WTC11 (cell line): ENCODE measurements around the gene TMTC1. TPM values are rescaled to one million over a fixed set of nuclear protein-coding genes. Genes with fewer than 3 reads are reported as not detected.

Source experiments
- ATAC-seq: fragments of 200-7000 bp; cut with Tn5 transposase; 2 replicates; pipeline ENCODE4 v1.10.0; 2021; ENCODE audit warnings: mild to moderate bottlenecking, moderate library complexity
- CTCF ChIA-PET: fragments of 300-600 bp; sonication (Branson Sonifier 250); formaldehyde crosslinking; loops from one replicate; lab custom pipeline; 2021; ENCODE audit warnings: antibody characterized with exemption; lab: Charles Lee
- POLR2A ChIA-PET: fragments of 350-600 bp; sonication (Branson Sonifier 250); formaldehyde crosslinking; loops from one replicate; lab custom pipeline; 2021; ENCODE audit warnings: antibody characterized with exemption; lab: Charles Lee
- DNase-seq: peaks from one replicate; pipeline ENCODE4 v3.0.0; 2021; ENCODE audit warnings: low spot score
- H3K27ac Mint-ChIP-seq: 2 replicates; pipeline ENCODE4 v1.8.0; 2021; ENCODE audit warnings: mixed read lengths
- H3K27me3 Mint-ChIP-seq: 2 replicates; pipeline ENCODE4 v1.8.0; 2021; ENCODE audit warnings: low read depth, mild to moderate bottlenecking, moderate library complexity, mixed read lengths
- H3K36me3 Mint-ChIP-seq: 2 replicates; pipeline ENCODE4 v1.8.0; 2021; ENCODE audit warnings: mixed read lengths
- H3K4me1 Mint-ChIP-seq: 2 replicates; pipeline ENCODE4 v1.8.0; 2022; ENCODE audit warnings: mixed read lengths
- H3K4me3 Mint-ChIP-seq: 2 replicates; pipeline ENCODE4 v1.8.0; 2021; ENCODE audit warnings: mild to moderate bottlenecking, moderate library complexity, mixed read lengths
- H3K9me3 Mint-ChIP-seq: 2 replicates; pipeline ENCODE4 v1.8.0; 2021; ENCODE audit warnings: mixed read lengths
- CREM ChIP-seq: sonication (generic); formaldehyde crosslinking; IDR thresholded peaks from 2 replicates; pipeline ENCODE4 v1.8.1; 2022; ENCODE audit warnings: mild to moderate bottlenecking, missing genetic modification reagents, moderate library complexity
- E2F5 ChIP-seq: sonication (generic); formaldehyde crosslinking; IDR thresholded peaks from 2 replicates; pipeline ENCODE4 v1.8.1; 2022; ENCODE audit warnings: mild to moderate bottlenecking, moderate library complexity, missing genetic modification reagents
- GTF2I ChIP-seq: fragments of 250-450 bp; sonication (Bioruptor Pico); conservative IDR thresholded peaks from 2 replicates; pipeline ENCODE4 v1.4.0; 2021; ENCODE audit warnings: mild to moderate bottlenecking
- HMGA2 ChIP-seq: fragments of 250-450 bp; sonication (Bioruptor Pico); IDR thresholded peaks from 2 replicates; pipeline ENCODE4 v1.4.0; 2021; ENCODE audit warnings: mild to moderate bottlenecking, moderate library complexity
- IRF1 ChIP-seq: sonication (generic); formaldehyde crosslinking; IDR thresholded peaks from 2 replicates; pipeline ENCODE4 v1.8.0; 2023; ENCODE audit warnings: missing genetic modification reagents
- KAT7 ChIP-seq: sonication (generic); formaldehyde crosslinking; IDR thresholded peaks from 2 replicates; pipeline ENCODE4 v1.8.1; 2023; ENCODE audit warnings: missing genetic modification reagents, mild to moderate bottlenecking, borderline replicate concordance
- NFATC4 ChIP-seq: fragments of 250-450 bp; sonication (Bioruptor Pico); IDR thresholded peaks from 2 replicates; pipeline ENCODE4 v1.9.0; 2021; ENCODE audit warnings: mild to moderate bottlenecking
- NFYB ChIP-seq: sonication (generic); formaldehyde crosslinking; conservative IDR thresholded peaks from 2 replicates; pipeline ENCODE4 v1.8.0; 2022; ENCODE audit warnings: low read depth, missing genetic modification reagents
- PRRX2 ChIP-seq: fragments of 250-450 bp; sonication (Bioruptor Pico); IDR thresholded peaks from 2 replicates; pipeline ENCODE4 v1.8.0; 2021; ENCODE audit warnings: mild to moderate bottlenecking
- SOX15 ChIP-seq: fragments of 250-450 bp; sonication (Bioruptor Pico); IDR thresholded peaks from 2 replicates; pipeline ENCODE4 v1.9.0; 2021; ENCODE audit warnings: mild to moderate bottlenecking
- ZNF121 ChIP-seq: sonication (generic); formaldehyde crosslinking; IDR thresholded peaks from 2 replicates; pipeline ENCODE4 v1.8.0; 2023; ENCODE audit warnings: missing genetic modification reagents
- ZNF232 ChIP-seq: sonication (generic); formaldehyde crosslinking; IDR thresholded peaks from 2 replicates; pipeline ENCODE4 v1.8.0; 2022; ENCODE audit warnings: mild to moderate bottlenecking, missing genetic modification reagents
- ZNF263 ChIP-seq: sonication (generic); formaldehyde crosslinking; IDR thresholded peaks from 2 replicates; pipeline ENCODE4 v1.8.1; 2022; ENCODE audit warnings: low read depth, mild to moderate bottlenecking, moderate library complexity, missing genetic modification reagents
- ZNF423 ChIP-seq: fragments of 250-450 bp; sonication (Bioruptor Pico); IDR thresholded peaks from 2 replicates; pipeline ENCODE4 v2.1.2; 2022; ENCODE audit warnings: mild to moderate bottlenecking, moderate library complexity
- total RNA-seq: library from RNA; stranded (reverse); gene quantifications from 3 replicates; pipeline ENCODE4 v1.2.3, GENCODE V29; 2021
- TF ChIP-seq, protein P1 (sequence below): sonication (generic); formaldehyde crosslinking; IDR thresholded peaks from 2 replicates; pipeline ENCODE4 v1.8.1; 2022; ENCODE audit warnings: low read depth, mild to moderate bottlenecking, moderate library complexity, missing genetic modification reagents, borderline replicate concordance
- TF ChIP-seq, protein P2 (sequence below): sonication (generic); formaldehyde crosslinking; IDR thresholded peaks from 2 replicates; pipeline ENCODE4 v1.8.1; 2023; ENCODE audit warnings: mild to moderate bottlenecking, missing genetic modification reagents
- TF ChIP-seq, protein P3 (sequence below): sonication (generic); formaldehyde crosslinking; IDR thresholded peaks from 2 replicates; pipeline ENCODE4 v1.8.1; 2023; ENCODE audit warnings: mild to moderate bottlenecking, missing genetic modification reagents
- TF ChIP-seq, protein P4 (sequence below): sonication (generic); formaldehyde crosslinking; IDR thresholded peaks from 2 replicates; pipeline ENCODE4 v1.8.1; 2023; ENCODE audit warnings: mild to moderate bottlenecking, missing genetic modification reagents, moderate library complexity
- TF ChIP-seq, protein P5 (sequence below): sonication (generic); formaldehyde crosslinking; IDR thresholded peaks from 2 replicates; pipeline ENCODE4 v1.8.1; 2023; ENCODE audit warnings: mild to moderate bottlenecking, moderate library complexity, missing genetic modification reagents
- TF ChIP-seq, protein P6 (sequence below): sonication (generic); formaldehyde crosslinking; IDR thresholded peaks from 2 replicates; pipeline ENCODE4 v1.8.1; 2023; ENCODE audit warnings: mild to moderate bottlenecking, missing genetic modification reagents, borderline replicate concordance
- TF ChIP-seq, protein P7 (sequence below): sonication (generic); formaldehyde crosslinking; IDR thresholded peaks from 2 replicates; pipeline ENCODE4 v1.8.1; 2022; ENCODE audit warnings: missing genetic modification reagents, borderline replicate concordance

The TMTC1 gene
- total RNA-seq, 1 experiment from 2014 or later: 17.3 TPM

- TF ChIP-seq, protein P1, sequence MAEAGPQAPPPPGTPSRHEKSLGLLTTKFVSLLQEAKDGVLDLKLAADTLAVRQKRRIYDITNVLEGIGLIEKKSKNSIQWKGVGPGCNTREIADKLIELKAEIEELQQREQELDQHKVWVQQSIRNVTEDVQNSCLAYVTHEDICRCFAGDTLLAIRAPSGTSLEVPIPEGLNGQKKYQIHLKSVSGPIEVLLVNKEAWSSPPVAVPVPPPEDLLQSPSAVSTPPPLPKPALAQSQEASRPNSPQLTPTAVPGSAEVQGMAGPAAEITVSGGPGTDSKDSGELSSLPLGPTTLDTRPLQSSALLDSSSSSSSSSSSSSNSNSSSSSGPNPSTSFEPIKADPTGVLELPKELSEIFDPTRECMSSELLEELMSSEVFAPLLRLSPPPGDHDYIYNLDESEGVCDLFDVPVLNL: no peak
- no peak for TF ChIP-seq NFYB (CRISPR knock-in tag)
- TF ChIP-seq NFATC4: no peak
- no peak for TF ChIP-seq GTF2I (CRISPR knock-in tag)
- no peak for TF ChIP-seq ZNF423 (CRISPR knock-in tag)
- TF ChIP-seq CREM: no peak
- TF ChIP-seq SOX15 (CRISPR knock-in tag): no peak
- no peaks in the 10 kb centered on the region for H3K27me3 Mint-ChIP-seq
- H3K27ac Mint-ChIP-seq: no peak overlapping the region
- H3K4me1 Mint-ChIP-seq: peaks cover 20% of the 10 kb centered on the region
- ChIA-PET CTCF (no interaction called here), POLR2A (no interaction called here)
- H3K36me3 Mint-ChIP-seq: peaks cover 19% of the 10 kb centered on the region
- DNase-seq (no peak), ATAC-seq (no peak)
- H3K9me3 Mint-ChIP-seq: peaks cover 10% of the 10 kb centered on the region
- H3K4me3 Mint-ChIP-seq: no peak overlapping the region
Measured at GRCh38 chr12:29769162-29769858, 14.4 kb downstream of the TMTC1 start.

GRCh38 chr12:29768372-29768771, 15.4 kb downstream of the TMTC1 start:
- ChIA-PET POLR2A (no interaction called here), CTCF (no interaction called here)
- Mint-ChIP-seq H3K4me3 (no peak overlapping the region), H3K27ac (no peak overlapping the region), H3K4me1 (peaks cover 20% of the 10 kb centered on the region), H3K36me3 (peaks cover 10% of the 10 kb centered on the region), H3K27me3 (no peaks in the 10 kb centered on the region), H3K9me3 (peaks cover under 1% of the 10 kb centered on the region; the same call in 1 of the 2 replicates)
- no peak for DNase-seq
- ATAC-seq: no peak
- TF ChIP-seq E2F5 (CRISPR knock-in tag) (no peak), ZNF232 (CRISPR knock-in tag) (no peak), PRRX2 (CRISPR knock-in tag) (no peak), KAT7 (CRISPR knock-in tag) (no peak), ZNF121 (CRISPR knock-in tag) (no peak), IRF1 (no peak), ZNF423 (CRISPR knock-in tag) (no peak), ZNF263 (no peak), HMGA2 (CRISPR knock-in tag) (no peak)
- TF ChIP-seq, protein P2, sequence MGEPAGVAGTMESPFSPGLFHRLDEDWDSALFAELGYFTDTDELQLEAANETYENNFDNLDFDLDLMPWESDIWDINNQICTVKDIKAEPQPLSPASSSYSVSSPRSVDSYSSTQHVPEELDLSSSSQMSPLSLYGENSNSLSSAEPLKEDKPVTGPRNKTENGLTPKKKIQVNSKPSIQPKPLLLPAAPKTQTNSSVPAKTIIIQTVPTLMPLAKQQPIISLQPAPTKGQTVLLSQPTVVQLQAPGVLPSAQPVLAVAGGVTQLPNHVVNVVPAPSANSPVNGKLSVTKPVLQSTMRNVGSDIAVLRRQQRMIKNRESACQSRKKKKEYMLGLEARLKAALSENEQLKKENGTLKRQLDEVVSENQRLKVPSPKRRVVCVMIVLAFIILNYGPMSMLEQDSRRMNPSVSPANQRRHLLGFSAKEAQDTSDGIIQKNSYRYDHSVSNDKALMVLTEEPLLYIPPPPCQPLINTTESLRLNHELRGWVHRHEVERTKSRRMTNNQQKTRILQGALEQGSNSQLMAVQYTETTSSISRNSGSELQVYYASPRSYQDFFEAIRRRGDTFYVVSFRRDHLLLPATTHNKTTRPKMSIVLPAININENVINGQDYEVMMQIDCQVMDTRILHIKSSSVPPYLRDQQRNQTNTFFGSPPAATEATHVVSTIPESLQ (CRISPR knock-in tag): no peak
- TF ChIP-seq, protein P3, sequence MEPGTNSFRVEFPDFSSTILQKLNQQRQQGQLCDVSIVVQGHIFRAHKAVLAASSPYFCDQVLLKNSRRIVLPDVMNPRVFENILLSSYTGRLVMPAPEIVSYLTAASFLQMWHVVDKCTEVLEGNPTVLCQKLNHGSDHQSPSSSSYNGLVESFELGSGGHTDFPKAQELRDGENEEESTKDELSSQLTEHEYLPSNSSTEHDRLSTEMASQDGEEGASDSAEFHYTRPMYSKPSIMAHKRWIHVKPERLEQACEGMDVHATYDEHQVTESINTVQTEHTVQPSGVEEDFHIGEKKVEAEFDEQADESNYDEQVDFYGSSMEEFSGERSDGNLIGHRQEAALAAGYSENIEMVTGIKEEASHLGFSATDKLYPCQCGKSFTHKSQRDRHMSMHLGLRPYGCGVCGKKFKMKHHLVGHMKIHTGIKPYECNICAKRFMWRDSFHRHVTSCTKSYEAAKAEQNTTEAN: no peak
- TF ChIP-seq, protein P4, sequence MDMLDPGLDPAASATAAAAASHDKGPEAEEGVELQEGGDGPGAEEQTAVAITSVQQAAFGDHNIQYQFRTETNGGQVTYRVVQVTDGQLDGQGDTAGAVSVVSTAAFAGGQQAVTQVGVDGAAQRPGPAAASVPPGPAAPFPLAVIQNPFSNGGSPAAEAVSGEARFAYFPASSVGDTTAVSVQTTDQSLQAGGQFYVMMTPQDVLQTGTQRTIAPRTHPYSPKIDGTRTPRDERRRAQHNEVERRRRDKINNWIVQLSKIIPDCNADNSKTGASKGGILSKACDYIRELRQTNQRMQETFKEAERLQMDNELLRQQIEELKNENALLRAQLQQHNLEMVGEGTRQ (CRISPR knock-in tag): no peak
- TF ChIP-seq, protein P5, sequence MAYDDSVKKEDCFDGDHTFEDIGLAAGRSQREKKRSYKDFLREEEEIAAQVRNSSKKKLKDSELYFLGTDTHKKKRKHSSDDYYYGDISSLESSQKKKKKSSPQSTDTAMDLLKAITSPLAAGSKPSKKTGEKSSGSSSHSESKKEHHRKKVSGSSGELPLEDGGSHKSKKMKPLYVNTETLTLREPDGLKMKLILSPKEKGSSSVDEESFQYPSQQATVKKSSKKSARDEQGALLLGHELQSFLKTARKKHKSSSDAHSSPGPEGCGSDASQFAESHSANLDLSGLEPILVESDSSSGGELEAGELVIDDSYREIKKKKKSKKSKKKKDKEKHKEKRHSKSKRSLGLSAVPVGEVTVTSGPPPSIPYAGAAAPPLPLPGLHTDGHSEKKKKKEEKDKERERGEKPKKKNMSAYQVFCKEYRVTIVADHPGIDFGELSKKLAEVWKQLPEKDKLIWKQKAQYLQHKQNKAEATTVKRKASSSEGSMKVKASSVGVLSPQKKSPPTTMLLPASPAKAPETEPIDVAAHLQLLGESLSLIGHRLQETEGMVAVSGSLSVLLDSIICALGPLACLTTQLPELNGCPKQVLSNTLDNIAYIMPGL (CRISPR knock-in tag): no peak
- TF ChIP-seq, protein P6, sequence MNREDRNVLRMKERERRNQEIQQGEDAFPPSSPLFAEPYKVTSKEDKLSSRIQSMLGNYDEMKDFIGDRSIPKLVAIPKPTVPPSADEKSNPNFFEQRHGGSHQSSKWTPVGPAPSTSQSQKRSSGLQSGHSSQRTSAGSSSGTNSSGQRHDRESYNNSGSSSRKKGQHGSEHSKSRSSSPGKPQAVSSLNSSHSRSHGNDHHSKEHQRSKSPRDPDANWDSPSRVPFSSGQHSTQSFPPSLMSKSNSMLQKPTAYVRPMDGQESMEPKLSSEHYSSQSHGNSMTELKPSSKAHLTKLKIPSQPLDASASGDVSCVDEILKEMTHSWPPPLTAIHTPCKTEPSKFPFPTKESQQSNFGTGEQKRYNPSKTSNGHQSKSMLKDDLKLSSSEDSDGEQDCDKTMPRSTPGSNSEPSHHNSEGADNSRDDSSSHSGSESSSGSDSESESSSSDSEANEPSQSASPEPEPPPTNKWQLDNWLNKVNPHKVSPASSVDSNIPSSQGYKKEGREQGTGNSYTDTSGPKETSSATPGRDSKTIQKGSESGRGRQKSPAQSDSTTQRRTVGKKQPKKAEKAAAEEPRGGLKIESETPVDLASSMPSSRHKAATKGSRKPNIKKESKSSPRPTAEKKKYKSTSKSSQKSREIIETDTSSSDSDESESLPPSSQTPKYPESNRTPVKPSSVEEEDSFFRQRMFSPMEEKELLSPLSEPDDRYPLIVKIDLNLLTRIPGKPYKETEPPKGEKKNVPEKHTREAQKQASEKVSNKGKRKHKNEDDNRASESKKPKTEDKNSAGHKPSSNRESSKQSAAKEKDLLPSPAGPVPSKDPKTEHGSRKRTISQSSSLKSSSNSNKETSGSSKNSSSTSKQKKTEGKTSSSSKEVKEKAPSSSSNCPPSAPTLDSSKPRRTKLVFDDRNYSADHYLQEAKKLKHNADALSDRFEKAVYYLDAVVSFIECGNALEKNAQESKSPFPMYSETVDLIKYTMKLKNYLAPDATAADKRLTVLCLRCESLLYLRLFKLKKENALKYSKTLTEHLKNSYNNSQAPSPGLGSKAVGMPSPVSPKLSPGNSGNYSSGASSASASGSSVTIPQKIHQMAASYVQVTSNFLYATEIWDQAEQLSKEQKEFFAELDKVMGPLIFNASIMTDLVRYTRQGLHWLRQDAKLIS (CRISPR knock-in tag): no peak
- TF ChIP-seq, protein P7, sequence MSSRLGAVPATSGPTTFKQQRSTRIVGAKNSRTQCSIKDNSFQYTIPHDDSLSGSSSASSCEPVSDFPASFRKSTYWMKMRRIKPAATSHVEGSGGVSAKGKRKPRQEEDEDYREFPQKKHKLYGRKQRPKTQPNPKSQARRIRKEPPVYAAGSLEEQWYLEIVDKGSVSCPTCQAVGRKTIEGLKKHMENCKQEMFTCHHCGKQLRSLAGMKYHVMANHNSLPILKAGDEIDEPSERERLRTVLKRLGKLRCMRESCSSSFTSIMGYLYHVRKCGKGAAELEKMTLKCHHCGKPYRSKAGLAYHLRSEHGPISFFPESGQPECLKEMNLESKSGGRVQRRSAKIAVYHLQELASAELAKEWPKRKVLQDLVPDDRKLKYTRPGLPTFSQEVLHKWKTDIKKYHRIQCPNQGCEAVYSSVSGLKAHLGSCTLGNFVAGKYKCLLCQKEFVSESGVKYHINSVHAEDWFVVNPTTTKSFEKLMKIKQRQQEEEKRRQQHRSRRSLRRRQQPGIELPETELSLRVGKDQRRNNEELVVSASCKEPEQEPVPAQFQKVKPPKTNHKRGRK (CRISPR knock-in tag): no peak
